ENCODE data around the gene HDLBP. TPM values are rescaled to one million over a fixed set of nuclear protein-coding genes. Genes with fewer than 3 reads are reported as not detected.

Gene HDLBP
- total and polyA plus RNA-seq, 2 of the 4 experiments (the other 2 are of a cell fraction): 648 to 1,165 TPM

DNA sequence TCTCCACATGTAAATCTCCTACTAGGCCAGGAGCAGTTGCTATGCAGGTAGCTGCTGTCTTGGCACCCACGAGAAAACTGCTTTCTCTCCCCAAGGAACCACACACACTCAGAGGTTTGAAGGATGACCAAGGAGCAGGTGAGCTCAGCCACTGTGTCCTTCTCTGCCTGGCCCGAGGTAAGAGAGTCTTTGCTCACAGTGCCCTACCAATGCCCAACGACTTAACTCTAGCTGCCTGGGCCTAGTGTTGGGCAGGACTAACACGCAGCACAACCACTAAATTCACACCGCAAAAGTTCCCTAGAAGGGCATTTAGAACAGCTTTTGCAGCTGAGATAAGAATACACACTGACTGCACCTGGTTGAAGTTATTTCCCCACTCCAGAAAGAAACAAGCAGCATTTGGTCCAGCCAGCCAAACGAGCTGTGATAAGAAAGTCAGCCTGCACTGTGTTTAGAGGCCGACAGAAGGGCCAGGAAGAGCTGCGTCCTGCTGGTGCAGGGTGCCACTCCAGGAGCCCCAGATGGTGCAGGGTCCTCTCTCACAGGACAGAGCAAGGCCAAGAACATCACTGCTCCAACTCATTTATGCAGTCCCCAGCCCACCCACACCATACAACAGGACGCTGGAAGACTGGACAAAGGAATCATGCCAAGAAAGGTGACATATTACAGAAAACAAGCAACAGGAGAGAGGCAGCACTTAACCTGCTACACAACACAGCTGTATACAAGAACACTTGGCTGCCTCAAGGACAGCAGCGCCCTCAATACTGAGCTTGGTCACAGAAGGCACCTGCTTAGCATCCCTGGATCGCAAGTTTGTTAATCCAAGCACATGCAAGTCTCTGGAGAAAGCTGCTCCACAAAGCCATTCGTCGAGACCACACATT is 12.5 kb downstream of the HDLBP start:
- Histone ChIP-seq H3K4me2 (ENCODE audit: low read depth, low read length) (no peak overlapping the region), H2BK15ac (ENCODE audit: low read depth, low read length) (no peak overlapping the region), H2BK120ac (ENCODE audit: low read depth, low read length) (no peak overlapping the region), H3K9ac (ENCODE audit: low read depth, low read length) (no peak overlapping the region), H3K36me3 (ENCODE audit: control insufficient read depth, insufficient read depth, low read length) (peaks cover 2% of the 10 kb centered on the region; the same call in 1 of the 2 replicates), H4K8ac (ENCODE audit: low read depth in 2 of 2, low read length in 2 of 2) (no peak overlapping the region), H3K9me3 (ENCODE audit: control insufficient read depth, insufficient read depth, low read length) (no peaks in the 10 kb centered on the region), H2BK5ac (ENCODE audit: low read depth, low read length, poor library complexity, severe bottlenecking) (no peak overlapping the region), H3K23ac (ENCODE audit: low read depth, low read length) (no peak overlapping the region), H3K27ac (ENCODE audit: insufficient read depth, low read length) (no peak overlapping the region), H3K4me1 (ENCODE audit: control insufficient read depth, insufficient read depth, low read length) (0 out of 2 replicates have a peak, but pooled peaks cover 3% of the 10 kb centered on the region), H3K79me1 (ENCODE audit: low read depth in 1 of 2, low read length in 2 of 2) (peaks cover 11 to 66% of the 10 kb centered on the region in 2 experiments; a peak in 3 of 4 replicates), H3K56ac (ENCODE audit: extremely low read depth, insufficient read depth, low read length) (no peak overlapping the region), H3K9me1 (ENCODE audit: insufficient read depth, low read length) (peaks cover 23% of the 10 kb centered on the region), H3K4me3 (ENCODE audit: insufficient read depth, low read depth, low read length) (no peak overlapping the region), H4K91ac (ENCODE audit: insufficient read depth, low read depth, low read length) (no peak overlapping the region), H2AFZ (replicated peaks; ENCODE audit: low read length, poor library complexity) (no peak overlapping the region), H2AK9ac (replicated peaks; ENCODE audit: low read depth, low read length, poor library complexity) (peak overlapping the region; percentile 23), H3K14ac (replicated peaks; ENCODE audit: low read depth, low read length) (no peak overlapping the region), H3K27me3 (ENCODE audit: control insufficient read depth, insufficient read depth, low read length) (no peaks in the 10 kb centered on the region), H4K5ac (ENCODE audit: low read depth, low read length) (no peak overlapping the region), H2BK20ac (ENCODE audit: low read depth, low read length) (no peak overlapping the region), H2AK5ac (ENCODE audit: low read depth, low read length) (no peak overlapping the region), H3K4ac (ENCODE audit: low read depth, low read length) (no peak overlapping the region), H3K18ac (ENCODE audit: low read depth, low read length) (no peak overlapping the region), H4K20me1 (ENCODE audit: insufficient read depth, low read length) (peaks cover 80% of the 10 kb centered on the region)
- DNase-seq (no peak), ATAC-seq (ENCODE audit: low read depth) (no peak; the same call in 1 of the 2 replicates)
- ChIA-PET POLR2A (ENCODE audit: unreplicated experiment) (interaction anchor here (0.6 to 1.1 kb wide), 3 partner anchors 14 to 321 kb away, joined by 3 to 8 read pairs (median 3); no protein-coding TSS in a partner anchor), CTCF (no interaction called here)
- no peak for TF ChIP-seq NFE2L2 (IDR thresholded peaks at IDR 0.05; ENCODE audit: low read depth, low read length)
- intact Hi-C loops (cut with micrococcal nuclease) (no loop called here), dilution Hi-C loops (cut with HindIII; ENCODE audit: low sequenced_read_pairs, unreplicated experiment) (no loop called here), in situ Hi-C loops (cut with MboI; ENCODE audit: low sequenced_read_pairs) (no loop called here)
- 87% methylated on average over 6 of the region's 13 CpGs; no CpG with 5 or more reads in 1 of the 2 experiments for WGBS, 2 experiments (ENCODE audit: extremely low coverage in 2 of 2, insufficient read length in 1 of 2)
- no TSS peak for BruUV-seq (replicated peaks)
